ENCODE results near the gene NCOR2. TPM values are rescaled to one million over a fixed set of nuclear protein-coding genes. Genes with fewer than 3 reads are reported as not detected.

NCOR2 gene
- total and polyA plus RNA-seq, 2 of the 4 experiments (the other 2 are of a cell fraction) = 12.9 to 40.8 TPM

- no peaks in the 10 kb centered on the region for H4K20me1 ChIP-seq (ENCODE audit: insufficient read depth, low read length)
- H3K36me3 ChIP-seq (ENCODE audit: control insufficient read depth, insufficient read depth, low read length) = no peaks in the 10 kb centered on the region
- H2AK5ac ChIP-seq (ENCODE audit: low read depth, low read length) = no peak overlapping the region; the same call in 1 of the 2 replicates
- ChIA-PET CTCF (interaction anchor here (0.6 kb wide), 1 partner anchor 15 kb away, joined by 5 read pairs; no protein-coding TSS in a partner anchor), POLR2A (ENCODE audit: unreplicated experiment) (no interaction called here)
- H4K8ac ChIP-seq (ENCODE audit: low read depth in 2 of 2, low read length in 2 of 2) = no peak overlapping the region
- H3K4ac ChIP-seq (ENCODE audit: low read depth, low read length) = no peak overlapping the region
- peaks cover 2% of the 10 kb centered on the region; the same call in 1 of the 2 replicates for H3K4me1 ChIP-seq (ENCODE audit: control insufficient read depth, insufficient read depth, low read length)
- H3K9me3 ChIP-seq (ENCODE audit: control insufficient read depth, insufficient read depth, low read length) = peaks cover 6% of the 10 kb centered on the region; the same call in 1 of the 2 replicates
- H3K4me2 ChIP-seq (ENCODE audit: low read depth, low read length) = no peak overlapping the region
- WGBS, 2 experiments (ENCODE audit: extremely low coverage in 2 of 2, insufficient read length in 1 of 2) = no CpG with 5 or more reads among the region's 13 CpGs
- H2BK120ac ChIP-seq (ENCODE audit: low read depth, low read length) = no peak overlapping the region
- no peak for ATAC-seq (ENCODE audit: low read depth)
- H4K91ac ChIP-seq (ENCODE audit: insufficient read depth, low read depth, low read length) = no peak overlapping the region
- TF ChIP-seq, protein P1, sequence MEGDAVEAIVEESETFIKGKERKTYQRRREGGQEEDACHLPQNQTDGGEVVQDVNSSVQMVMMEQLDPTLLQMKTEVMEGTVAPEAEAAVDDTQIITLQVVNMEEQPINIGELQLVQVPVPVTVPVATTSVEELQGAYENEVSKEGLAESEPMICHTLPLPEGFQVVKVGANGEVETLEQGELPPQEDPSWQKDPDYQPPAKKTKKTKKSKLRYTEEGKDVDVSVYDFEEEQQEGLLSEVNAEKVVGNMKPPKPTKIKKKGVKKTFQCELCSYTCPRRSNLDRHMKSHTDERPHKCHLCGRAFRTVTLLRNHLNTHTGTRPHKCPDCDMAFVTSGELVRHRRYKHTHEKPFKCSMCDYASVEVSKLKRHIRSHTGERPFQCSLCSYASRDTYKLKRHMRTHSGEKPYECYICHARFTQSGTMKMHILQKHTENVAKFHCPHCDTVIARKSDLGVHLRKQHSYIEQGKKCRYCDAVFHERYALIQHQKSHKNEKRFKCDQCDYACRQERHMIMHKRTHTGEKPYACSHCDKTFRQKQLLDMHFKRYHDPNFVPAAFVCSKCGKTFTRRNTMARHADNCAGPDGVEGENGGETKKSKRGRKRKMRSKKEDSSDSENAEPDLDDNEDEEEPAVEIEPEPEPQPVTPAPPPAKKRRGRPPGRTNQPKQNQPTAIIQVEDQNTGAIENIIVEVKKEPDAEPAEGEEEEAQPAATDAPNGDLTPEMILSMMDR (conservative IDR thresholded peaks at IDR 0.05; ENCODE audit: low read depth, low read length) = no peak
- TF ChIP-seq CHD1 (IDR thresholded peaks at IDR 0.05; ENCODE audit: low read depth, low read length) (no peak), SMC3 (IDR thresholded peaks at IDR 0.05; ENCODE audit: low read depth, low read length) (no peak), MAFK (IDR thresholded peaks at IDR 0.05; ENCODE audit: low read depth, low read length) (no peak), RAD21 (IDR thresholded peaks at IDR 0.05; ENCODE audit: low read length) (no peak)
- H3K9ac ChIP-seq (ENCODE audit: low read depth, low read length) = no peak overlapping the region
- BruUV-seq (replicated peaks) = no TSS peak
- no peak for DNase-seq
- no peak overlapping the region for H2BK20ac ChIP-seq (ENCODE audit: low read depth, low read length)
- no peak overlapping the region for H2BK5ac ChIP-seq (ENCODE audit: low read depth, low read length, poor library complexity, severe bottlenecking)
- dilution Hi-C loops (cut with HindIII; ENCODE audit: low sequenced_read_pairs, unreplicated experiment) (no loop called here), in situ Hi-C loops (cut with MboI; ENCODE audit: low sequenced_read_pairs) (no loop called here), intact Hi-C loops (cut with micrococcal nuclease) (no loop called here)
- H3K27ac ChIP-seq (ENCODE audit: insufficient read depth, low read length) = no peak overlapping the region
- H3K79me1 ChIP-seq (ENCODE audit: low read depth in 1 of 2, low read length in 2 of 2) = no peaks in the 10 kb centered on the region
- no peak overlapping the region for H3K18ac ChIP-seq (ENCODE audit: low read depth, low read length)
- H2BK15ac ChIP-seq (ENCODE audit: low read depth, low read length) = no peak overlapping the region
- no peak overlapping the region for H2AK9ac ChIP-seq (replicated peaks; ENCODE audit: low read depth, low read length, poor library complexity)
- no peak overlapping the region for H3K56ac ChIP-seq (ENCODE audit: extremely low read depth, insufficient read depth, low read length)
- no peak overlapping the region for H4K5ac ChIP-seq (ENCODE audit: low read depth, low read length)
- H2AFZ ChIP-seq (replicated peaks; ENCODE audit: low read length, poor library complexity) = peak overlapping the region; percentile 17
- H3K27me3 ChIP-seq (ENCODE audit: control insufficient read depth, insufficient read depth, low read length) = peaks cover 4% of the 10 kb centered on the region; the same call in 1 of the 2 replicates
- H3K23ac ChIP-seq (ENCODE audit: low read depth, low read length) = no peak overlapping the region
- no peak overlapping the region for H3K14ac ChIP-seq (replicated peaks; ENCODE audit: low read depth, low read length)
- no peak overlapping the region for H3K4me3 ChIP-seq (ENCODE audit: insufficient read depth, low read depth, low read length)
- H3K9me1 ChIP-seq (ENCODE audit: insufficient read depth, low read length) = no peaks in the 10 kb centered on the region
Observed at GRCh38 chr12:124605150-124605882, 37.9 kb upstream of the NCOR2 start.

Data from IMR-90 (cell line).